NCI-H187 (cell line): ENCODE measurements around the gene PRSS50.
"Not testable (repeated sequence)": the region's sequence is repeated elsewhere in the genome, so short reads cannot be mapped to it uniquely, and the experiment has no call there.

Experiments
- DNase-seq, 2 experiments: peaks; one replicate each; lab custom pipeline; 2025; lab: John Stamatoyannopoulos, UW

Gene PRSS50, protein sequence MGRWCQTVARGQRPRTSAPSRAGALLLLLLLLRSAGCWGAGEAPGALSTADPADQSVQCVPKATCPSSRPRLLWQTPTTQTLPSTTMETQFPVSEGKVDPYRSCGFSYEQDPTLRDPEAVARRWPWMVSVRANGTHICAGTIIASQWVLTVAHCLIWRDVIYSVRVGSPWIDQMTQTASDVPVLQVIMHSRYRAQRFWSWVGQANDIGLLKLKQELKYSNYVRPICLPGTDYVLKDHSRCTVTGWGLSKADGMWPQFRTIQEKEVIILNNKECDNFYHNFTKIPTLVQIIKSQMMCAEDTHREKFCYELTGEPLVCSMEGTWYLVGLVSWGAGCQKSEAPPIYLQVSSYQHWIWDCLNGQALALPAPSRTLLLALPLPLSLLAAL

DNA sequence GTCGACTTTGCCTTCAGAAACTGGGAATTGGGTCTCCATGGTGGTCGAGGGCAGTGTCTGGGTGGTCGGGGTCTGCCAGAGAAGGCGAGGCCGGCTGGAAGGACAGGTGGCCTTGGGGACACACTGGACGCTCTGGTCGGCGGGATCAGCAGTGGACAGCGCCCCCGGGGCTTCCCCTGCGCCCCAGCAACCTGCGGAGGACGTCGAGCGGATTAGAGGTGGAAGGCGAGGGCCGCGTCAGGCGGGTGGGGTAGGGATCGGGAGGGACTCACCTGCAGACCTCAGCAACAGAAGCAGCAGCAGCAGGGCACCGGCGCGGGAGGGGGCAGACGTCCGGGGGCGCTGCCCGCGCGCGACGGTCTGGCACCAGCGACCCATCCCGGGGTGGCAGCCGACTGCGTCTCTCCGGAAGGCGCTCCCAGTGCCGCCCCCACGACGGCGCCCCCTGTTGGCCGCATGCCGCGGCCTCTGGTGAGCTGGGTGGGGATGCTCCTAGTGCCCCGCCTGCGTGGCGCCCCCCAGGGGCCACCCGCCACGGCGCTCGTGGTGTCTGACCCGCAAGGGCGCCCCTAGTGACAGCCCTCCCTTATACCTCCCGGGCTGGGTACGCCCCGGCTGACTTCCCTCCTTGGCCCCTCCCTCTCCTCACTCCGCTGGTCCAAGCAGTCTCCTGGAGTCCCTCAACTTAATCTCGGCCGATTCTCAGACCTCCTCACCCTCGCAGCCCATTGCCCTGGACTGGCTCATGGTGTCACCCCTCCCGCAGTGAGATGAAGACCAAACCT lies at the start of gene PRSS50:
PRSS50 (minus strand) TSS at position 423 of the 785 bp plus-strand sequence; CDS start at position 378, 45 bp downstream.
- DNase-seq: no peak

DNA sequence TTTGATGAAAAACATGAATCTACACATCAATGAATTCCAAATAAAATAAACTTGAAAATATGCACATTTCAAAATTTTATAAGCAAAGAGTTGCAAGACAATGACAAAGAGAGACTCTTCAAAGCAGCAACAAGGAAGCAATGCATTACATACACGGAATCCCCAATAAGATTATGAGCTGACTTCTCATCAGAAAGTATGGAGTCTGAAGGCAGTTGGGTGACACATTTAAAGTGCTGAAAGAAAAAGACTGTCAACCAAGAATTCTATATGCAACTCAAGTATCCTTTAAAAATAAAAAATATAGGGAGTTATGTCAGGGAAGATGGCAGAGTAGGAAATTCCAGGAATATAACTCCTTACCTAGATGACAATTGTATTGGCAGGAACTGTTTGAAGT lies 46.5 kb upstream of the PRSS50 start:
- DNase-seq: no peak

DNA sequence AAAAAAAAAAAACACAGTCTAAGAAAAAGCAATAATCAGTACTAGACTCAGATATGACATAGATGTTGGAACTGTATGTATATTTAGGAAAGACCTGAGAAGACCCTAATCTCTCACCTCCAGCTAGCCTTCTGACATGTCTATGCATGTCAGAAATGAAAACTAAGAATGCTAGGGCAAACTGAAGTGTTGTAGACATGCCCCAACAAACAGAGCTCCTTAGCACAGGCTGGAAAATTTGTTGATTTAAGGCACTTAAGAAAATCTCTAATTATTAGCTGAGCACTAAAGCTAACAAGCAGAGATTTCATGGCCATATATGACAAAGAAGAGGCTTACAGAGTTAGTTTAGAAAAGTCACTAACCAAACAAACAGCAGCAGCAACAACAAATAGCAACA lies 45.5 kb upstream of the PRSS50 start:
- DNase-seq: no peak

DNA sequence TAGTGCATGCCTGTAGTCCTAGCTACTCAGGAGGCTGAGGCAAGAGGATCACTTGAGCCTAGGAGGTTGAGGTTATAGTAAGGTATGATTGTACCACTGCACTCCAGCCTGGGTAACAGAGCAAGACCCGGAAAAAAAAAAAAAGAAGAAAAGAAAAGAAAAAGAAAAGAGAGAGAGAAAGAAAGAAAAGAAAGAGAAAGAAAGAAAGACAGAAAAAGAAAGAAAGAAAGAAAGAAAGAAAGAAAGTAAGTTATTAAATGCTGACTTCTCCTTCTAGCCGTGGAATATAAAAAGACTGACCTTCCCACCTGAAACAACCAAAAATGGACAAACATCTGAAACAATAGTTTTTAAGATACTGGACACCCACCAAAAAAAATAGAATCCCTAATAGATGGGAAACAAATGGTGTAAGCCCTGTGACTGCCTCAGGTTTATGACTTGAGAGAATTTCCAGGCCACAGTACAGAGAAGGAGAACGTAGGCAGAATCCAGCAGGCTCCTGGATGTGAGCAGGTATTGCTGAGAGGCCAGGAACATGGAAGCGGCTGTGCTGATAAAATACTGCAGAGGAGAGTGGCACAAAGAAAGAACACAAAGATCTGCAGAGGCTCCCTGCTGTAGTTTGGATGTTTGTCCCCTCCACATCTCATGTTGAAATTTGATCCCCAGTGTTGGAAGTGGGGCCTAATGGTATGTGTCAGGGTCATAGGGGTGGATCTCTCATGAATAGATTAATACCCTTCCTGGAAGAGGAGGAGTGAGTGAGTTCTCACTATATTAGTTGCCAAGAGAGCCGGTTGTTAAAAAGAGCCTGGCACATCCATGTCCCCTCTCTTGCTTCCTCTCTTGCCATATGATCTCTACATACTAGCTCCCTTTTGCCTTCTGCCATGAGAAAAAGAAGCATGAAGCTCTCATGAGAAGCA lies 41.8 kb upstream of the PRSS50 start:
- no peak for DNase-seq

DNA sequence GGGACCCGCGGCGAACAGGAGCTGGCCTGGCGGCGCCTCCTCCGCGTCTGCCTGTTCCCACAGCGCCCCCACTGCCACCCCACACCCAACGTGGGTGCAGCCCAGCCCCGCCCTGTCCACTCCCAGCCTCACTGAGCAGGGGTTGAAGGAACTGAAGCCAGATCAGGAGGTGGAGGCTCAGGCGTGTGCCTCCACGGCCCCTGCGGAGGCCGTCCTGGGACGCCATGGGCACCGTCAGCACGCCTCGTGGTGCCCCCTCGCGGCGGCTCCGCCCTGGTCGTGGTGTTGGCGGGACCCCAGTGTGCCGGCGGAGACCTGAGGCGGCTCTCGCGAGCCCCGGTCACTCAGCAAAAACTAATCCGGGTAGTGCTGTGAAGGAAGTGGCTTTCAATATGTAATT lies 39.0 kb upstream of the PRSS50 start:
- no peak for DNase-seq

DNA sequence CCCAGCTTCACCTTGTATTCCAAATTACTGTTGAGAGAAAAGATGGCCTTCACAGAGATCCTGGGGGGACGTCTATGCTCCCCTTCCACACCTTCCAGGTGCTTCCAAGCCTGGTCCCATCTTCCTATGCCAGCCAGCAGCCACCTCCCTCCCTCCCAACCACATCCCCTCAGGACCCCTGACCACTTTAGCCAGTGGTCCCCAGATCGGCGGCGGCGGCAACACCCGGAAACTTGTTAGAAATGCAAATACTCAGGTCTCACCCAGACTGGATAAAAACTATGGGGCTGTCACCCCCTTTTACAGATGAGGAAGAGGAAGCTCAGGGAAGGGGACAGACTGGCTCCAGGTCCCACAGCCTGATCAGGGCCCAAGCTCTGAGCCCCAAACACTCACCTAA lies 38.0 kb upstream of the PRSS50 start:
- no peak for DNase-seq

DNA sequence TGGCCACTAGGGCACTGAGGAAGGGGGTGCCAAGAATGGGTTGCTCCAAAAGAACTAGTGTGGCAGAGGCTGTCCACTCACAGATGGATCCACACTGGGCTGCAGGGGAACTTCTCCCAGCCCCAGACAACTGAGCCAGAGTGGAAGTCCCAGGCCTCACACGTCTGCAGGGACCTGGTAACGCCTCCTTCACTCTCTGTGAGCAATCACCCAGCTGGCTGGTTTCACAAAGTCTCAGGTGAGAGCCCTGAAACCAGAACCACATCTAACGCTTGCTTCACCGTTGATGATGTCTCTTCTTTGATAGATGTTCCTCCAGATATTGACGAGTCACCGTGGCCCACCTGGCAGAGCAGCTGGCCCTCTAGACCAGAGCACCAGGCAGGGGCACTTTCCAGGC lies 35.5 kb upstream of the PRSS50 start:
- not testable (repeated sequence) for DNase-seq

DNA sequence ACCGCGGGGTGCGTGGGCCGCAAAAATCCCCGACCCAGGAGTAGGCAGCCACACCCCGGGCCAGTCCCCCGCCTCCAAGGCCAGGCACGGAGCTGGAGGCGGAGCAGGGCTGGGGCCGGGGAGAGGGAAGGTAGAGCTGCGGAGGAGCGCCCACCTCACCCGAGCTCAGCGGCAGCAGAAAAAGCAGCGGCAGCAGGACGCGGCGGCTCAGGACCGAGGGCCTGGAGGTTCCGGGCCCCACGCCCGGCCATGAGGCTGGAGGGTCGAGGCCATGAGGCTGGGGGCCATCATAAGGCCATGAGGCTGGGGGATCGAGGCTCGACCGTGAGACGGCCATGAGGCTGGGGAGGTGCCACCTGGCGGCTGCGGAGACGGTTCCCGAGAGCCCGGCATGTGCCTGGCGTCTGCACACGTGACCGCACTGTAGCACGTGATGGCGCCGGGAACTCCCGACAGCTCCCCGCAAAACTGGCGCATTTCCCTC lies 32.9 kb upstream of the PRSS50 start:
- no peak for DNase-seq

DNA sequence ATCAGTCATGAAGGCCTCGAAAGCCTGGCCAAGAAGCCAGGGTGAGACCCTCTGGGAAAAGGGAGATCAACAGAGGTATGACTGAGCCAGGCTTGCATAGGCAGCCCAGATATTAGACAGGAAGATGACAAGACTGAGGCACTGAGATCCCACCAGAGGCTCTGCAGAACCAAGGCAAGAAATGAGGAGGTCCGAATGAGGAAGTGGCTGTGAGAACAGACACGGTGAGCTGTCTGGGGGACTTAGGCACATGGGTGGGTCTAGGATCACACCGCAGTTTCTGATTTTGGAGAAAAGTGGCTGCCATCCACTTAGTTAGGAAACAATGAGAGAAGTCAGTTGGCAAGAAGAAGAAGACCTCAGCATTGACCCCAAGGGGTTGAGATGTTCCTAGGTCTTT lies 31.5 kb upstream of the PRSS50 start:
- no peak for DNase-seq

DNA sequence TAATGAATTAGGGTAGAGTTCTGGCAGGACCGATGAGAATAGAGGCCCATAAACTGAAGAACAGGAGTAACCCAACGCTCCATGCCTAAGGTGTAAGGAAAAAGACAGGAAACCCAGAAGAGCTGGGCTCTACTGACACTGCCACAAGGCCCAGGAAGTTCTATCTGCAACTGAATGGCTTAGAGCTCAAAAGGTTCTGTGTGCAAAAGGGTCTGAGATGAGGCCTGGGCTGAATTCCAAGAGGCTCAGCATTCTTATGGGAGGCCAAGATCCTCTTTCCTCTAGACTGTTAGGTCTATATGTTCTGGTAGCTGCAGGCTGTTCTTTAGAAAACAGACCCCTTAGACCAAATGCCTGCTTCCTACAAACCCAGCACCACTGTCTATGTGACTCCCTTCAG lies 30.5 kb upstream of the PRSS50 start:
- DNase-seq: no peak

DNA sequence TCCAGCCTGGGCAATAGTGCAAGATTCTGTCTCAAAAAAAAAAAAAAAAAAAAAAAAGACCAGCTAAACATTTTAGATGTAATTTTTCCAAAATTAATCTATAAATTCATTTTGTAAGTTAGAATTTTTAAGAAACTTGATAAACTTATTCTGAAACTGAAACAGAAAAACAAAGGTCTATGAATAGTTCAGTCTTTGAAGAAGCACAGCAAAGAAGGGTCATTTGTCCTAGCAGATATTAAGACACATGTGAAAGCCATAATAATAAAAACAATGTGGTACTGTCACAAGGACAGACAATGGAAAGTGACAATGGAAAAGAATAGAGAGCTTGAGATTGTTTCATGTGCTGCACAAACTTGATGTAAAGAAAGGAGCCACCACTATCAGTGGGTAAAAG lies 29.0 kb upstream of the PRSS50 start:
- DNase-seq: no peak

DNA sequence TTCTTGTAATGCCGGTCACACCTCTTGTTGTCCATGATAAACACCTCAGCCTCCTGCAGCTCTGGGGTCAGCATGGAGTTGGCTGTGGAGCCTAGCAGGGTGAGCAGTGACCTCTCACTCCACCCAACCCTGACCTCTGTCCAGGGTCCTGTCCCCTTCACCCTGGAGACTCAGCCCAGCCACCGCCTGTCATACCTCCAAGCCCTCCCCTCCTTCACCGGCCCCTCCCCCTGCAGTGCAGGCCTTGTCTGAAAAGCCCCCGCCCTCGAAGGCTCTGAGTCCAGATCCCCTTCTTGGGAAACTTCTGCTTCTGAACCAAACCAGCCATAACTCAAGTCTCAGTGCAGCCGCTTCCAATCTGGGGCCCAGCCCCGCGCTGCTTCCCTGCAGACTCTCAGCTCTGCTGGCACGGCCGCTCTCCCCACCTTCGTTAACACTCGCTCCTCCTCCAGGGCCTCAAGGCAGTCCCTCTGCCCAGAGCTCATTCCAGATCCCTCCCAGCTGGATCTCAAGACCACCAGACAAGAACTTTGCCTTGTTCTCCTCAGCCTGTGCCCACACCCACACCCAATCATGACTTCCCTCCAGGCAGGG lies 25.4 kb upstream of the PRSS50 start:
- DNase-seq: no peak

DNA sequence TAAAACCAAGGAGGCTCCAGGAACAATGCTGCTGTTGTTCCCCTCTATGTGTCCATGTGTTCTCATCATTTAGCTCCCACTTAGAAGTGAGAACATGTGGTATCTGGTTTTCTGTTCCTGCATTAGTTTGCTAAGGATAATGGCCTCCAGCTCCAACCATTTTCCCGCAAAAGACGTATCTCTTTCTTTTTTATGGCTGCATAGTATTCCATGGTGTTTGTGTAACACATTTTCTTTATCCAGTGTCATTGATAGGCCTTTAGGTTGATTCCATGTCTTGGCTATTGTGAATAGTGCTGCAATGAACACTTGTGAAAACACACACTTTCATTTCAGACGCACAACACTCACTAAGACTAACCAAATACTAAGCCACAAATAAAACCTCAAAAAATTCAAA lies 21.9 kb upstream of the PRSS50 start:
- DNase-seq: not testable (repeated sequence)

DNA sequence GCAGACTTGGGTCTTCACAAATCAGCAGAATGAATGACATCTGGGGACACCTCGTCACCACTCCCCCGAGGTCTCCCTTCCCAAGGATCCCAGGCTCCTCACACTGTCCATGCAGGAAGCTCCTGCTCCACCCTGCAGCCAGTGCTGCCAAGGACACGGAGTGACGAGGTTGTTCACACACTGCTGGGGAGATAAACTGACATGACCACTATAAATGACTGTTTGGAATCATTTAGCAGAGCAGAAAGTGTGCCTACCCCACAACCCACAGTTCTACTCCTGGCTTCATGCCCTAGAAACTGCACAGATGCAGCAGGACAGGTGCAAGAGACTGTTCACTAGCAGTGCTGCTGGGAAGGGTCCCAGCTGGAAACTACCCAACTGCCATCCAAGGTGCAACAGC lies 19.7 kb upstream of the PRSS50 start:
- DNase-seq: no peak

DNA sequence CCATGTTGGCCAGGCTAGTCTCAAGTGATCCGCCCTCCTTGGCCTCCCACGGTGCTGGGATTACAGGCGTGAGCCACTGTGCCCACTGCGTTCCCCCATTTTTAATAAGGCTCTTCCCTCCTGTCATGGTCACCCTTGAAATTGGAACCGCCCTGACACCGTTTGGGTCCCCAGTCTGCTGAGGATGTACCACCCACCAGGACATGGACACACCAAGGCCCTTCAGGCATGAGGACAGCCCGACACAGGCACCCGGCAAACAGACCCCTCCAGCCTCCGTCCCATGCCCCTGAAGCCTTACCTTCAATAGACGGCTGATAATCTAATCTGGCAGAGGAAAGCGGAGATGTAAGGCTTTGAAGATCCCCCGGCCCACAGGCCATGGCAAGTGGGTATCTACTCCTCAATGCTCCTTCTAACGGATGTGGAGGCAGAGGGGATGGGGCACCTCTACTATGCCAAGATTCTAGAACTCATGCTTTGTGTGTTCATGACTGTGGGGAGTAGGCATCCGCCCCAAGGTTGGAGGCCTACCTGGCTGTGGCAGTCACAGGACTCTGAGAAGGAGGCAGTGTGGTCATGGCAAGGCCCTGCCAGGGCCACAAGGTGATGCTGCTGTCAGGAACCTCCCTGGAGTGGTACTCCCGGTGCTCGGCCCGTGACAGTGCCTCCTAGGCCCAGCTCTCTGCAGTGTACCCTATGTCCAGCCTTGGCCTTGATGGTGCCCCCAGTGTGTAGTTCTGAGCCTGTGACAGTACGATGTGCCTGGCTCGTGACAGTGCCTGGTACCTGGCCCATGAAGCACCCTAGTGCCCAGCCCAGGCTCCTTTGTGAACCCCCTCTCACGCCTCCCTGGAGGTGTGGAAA lies 18.6 kb upstream of the PRSS50 start:
- DNase-seq: no peak

DNA sequence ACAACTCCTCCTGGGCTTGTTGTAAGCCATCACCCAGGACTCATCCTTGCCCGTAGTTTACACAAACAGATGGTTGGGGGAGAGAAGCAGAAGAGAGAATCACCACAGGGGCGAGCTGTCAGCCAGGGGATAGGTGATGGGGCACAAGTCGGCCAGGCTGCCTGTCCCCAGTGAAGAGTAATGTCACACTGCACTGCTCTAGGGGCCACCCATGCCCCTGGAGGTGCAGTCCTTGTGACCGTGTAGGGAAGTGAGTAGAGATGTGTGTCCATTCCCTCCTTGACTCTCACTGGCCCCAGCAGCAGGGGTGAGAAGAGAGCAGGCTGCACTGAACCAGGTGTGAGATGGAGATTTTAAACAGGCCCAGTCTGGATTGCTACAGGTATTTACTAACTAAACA lies 17.1 kb upstream of the PRSS50 start:
- no peak for DNase-seq

DNA sequence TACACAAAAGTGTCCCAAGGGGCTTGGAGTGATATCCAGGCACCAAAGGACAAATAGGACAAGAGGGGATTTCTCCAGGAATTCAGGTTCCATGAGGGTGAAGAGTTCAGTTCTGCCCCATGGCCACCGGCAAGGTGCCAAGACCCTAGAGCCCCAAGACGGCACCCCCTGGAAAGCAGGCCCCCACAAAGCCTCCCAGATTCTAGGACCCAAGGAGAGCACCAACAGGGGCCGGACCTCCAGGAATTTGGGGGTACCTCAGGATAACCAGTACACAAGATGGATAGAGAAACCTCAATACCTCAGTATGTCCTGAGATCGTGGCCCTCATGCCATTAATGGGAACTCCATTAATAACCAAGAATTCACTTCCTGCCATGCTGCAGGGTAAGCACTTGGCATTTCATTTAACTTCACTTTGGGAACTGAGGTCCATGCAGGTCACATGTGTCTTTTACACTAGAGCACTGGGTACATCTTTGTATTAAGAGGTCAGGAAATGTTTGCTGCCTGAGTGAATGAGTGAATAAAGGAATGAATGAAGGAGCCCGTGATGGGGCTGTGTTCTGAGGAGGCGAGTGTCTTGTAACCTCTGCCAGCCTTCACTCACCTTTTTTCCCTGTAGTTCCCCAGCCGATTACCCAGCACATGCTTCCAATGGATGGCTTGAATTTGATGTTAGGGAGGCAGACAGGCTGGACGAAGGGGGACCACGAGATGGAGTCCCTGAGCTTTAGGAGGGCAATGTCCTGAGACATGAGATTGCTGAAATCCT lies 15.5 kb upstream of the PRSS50 start:
- no peak for DNase-seq

DNA sequence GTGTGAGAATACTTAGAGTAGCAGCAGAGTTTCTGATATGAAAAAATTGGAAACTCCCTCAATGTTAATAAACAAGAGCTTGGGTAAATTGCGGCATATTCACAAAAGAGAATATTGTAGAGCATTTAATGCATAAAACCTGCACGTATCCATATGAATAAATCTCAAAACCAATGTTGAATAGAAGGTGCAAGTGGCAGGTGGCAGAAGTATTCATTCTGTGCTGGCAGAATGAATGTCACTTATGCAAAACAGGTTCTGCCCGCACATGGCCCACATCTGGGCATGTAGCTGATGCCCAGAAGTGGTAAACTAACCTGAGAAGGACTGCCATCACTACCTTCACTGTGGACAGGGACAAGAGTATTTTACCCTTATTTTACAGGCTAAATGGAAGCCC lies 14.1 kb upstream of the PRSS50 start:
- DNase-seq: no peak

DNA sequence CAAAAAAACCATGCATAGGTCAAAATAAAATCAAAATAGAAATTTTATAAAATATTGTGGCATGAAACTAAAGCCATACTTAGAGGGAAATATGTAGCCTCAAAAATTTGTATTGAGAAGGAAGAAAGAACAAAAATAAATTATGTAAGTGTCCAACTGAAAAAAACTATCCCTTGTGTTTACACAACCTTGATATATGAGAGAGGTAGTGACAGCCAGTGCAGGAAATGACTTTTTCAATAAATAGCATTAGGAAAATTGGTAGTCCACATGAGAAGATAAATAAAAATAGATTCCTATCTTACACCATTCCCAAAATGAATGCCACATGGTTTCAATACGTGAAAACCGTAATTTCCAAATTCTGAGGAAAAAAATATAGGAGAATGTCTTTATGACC lies 13.2 kb upstream of the PRSS50 start:
- DNase-seq: no peak

DNA sequence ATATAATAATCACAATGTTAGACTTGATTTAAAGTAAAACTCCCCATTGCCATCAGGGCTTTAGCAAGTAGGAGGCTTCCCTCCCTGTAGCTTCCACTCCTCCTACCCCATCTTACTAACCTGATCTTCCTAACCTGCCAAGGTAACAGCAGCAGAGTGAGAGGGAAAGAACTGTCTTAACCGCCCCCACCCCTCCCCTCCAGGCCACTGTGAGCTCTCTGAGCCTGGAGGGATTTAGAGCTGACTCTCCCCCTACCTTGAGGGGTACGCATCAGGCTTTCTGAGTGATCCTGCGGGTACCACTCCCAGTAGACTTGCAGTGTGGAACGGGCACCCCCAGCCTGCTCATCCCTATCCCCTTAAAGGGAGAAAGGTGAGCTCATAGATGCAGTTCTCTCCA lies 11.4 kb upstream of the PRSS50 start:
- no peak for DNase-seq
